NCI-H748 (cell line): ENCODE results near the gene NTF4.
"Not testable (repeated sequence)": the region's sequence is repeated elsewhere in the genome, so short reads cannot be mapped to it uniquely, and the experiment has no call there.

Source experiments
- DNase-seq: peaks from one replicate; lab custom pipeline; 2025; ENCODE audit not compliant: unreplicated experiment; lab: John Stamatoyannopoulos, UW

Gene NTF4

DNA sequence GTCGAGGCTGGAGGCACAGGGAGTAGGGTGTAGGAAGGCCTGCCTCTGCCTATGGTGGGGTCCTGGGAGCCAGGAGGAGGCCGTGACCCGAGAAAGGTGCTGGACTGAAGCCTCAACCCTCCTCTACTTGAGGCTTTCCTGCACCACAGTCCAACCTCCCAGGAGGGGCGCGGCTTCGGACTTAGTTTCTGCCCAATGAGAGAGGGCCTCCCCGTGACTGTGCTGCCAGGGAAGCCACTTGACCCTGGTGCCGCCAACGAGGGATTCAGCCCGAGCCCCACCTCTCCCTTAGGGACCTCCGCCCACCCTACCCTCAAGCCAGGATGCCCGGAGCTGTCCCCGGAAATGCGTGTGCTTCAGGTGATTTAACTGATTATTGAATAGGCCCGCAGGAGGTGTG lies 40.4 kb downstream of the NTF4 start, which contains the start of gene CGB3:
TSS of gene CGB3 (minus strand) at position 101 of the 400 bp plus-strand sequence. CDS start 362 bp downstream, outside the sequence.
- not testable (repeated sequence) for DNase-seq

DNA sequence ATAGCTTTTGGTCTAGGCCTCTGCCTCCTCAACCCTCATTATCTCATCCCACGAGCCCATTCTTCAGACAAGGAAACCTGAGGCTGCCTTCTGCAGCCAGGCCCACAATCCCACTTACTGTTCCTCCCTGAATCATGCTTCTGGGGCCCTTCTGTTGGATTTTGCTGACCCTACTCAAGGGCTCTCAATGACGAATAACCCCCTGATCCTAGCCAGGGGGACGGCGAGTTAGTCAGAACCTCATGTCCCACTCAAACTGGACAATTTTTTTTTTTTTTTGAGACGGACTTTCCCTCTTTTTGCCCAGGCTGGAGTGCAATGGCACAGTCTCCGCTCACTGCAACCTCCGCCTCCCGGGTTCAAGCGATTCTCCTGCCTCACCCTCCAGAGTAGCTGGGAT lies 42.5 kb downstream of the NTF4 start:
- no peak for DNase-seq

DNA sequence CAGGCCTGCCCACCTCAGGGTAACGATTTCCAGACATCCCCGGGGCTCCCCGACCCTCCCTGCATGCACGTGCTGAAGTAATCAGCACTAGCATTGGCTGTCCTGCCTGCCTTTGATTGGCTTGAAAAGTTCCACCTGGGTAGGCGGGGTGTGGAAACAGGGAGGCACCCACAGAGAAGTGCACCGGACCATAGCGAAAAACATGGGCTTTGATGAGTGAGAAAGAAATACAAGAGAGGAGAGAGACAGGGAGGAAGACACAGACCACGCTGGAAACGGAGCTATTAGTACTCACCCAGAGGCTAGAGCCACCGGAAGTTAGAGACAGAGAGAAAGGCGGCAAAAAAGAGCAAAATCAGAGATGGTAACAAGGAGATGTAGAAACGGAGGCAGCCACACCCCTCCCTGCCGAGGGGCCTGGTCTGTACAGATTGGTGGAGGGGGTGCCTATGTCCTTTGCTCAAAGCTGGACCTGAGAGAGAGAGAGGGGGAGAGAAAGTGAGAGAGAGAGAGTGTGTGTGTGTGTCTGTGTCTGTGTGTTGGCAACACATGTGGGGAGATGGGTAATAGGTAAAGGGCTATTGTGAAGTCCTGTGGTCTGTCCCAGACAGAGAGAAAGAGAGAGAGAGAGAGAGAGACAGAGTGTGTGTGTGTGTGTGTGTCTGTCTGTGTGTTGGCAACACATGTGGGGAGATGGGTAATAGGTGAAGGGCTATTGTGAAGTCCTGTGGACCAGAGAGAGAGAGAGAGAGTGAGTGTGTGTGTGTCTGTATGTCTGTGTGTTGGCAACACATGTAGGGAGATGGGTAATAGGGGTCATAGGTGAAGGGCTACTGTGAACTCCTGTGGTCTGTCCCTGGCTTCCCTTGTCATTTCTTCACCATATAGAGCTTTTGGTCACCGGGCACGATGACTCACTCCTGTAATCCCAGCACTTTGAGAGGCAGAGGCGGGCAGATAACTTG lies 43.4 kb downstream of the NTF4 start:
- no peak for DNase-seq

DNA sequence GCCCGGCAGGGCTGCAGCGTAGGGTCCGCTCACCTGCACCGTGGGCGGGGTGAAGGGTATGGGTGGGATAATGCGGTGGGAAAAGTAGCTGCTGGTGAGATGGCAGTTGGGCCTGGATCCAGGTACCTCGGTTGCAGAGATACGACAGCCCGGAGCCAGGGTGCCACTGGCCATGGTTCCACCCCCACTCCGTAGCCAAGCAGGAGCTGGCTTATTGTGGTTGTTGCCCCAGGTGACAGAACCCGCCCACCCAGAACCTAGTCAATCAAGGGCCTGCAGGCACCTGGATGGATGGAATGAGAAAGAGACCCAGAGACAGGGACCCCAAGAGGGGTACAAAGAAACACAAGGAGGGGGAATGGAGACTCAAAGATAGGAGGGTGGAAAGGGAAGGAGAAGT lies 44.3 kb downstream of the NTF4 start:
- peak; percentile 39 for DNase-seq

DNA sequence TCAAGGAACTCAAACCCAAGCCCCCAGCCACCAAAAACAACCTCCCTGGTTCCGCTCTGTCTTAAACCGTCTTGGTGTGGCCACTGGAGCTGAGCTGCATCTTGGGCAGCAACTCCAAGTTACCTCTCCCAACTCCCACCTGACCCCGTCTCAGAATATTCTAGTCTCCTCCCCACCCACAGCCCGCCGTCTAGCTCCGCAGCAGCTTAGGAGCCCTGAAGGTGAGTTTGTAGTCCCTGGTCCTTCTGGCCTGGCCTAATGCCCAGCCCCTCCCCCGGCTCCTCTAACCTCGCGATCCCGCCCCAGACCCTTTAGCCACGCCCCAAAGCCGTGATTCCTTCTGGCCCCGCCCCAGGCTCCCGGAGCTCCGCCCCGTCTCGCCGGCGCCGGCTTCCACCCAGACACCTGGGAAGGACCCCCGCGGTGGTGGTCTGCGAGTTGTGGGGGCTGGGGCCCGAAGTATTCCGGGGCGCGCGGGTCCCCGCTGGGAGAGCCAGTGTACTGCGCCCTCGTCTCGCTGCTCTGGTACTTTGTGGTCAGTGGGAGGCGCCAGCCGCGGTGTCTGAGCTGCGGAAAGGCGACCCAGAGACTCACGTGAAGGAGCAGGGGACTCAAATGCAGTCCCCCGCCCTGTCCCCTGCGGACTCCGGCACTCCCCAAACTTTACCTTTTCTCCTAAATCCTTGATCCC lies 45.2 kb downstream of the NTF4 start:
- DNase-seq, result peak; percentile 85

DNA sequence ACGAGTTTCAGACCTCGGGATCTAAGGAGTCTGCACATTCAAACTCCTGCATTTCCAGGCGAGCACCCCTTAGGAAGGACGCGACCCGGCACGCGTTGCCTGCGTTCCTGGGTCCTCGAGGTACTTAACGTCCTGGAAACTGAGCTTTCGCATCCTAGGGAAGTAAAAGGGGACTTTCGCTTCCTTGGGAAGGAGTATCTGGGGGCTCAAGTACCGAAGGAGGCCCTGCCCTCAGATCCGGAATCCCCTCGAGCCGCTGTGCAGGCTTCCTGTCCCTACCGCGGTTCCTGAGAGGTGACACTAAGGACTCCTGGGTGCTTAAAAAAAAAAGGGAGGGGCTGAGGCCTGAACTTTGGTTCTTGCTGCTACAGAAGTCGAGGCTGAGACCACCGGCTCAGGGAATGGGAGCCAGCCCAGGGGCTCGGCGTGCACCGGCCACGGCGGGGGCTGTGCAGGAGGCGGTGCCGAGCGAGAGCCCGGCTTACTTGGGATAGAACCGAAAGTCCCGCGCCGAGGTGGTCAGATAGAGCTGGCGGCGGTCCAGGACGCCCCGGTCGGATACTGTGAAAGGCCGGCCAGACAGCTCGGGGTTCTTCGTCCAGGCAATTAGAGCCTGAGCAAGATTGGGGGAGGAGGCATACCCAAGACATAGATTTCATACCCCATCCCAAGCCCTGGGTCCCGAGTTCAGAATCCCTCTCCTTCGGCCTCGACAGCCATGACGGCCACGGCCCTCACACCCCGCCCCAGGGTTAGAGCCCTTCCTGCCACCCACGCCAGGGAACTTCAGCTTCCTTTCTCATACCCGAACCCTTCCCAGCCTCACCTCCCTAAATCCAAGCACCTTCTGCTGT lies 46.0 kb downstream of the NTF4 start:
- peak; percentile 31 for DNase-seq

DNA sequence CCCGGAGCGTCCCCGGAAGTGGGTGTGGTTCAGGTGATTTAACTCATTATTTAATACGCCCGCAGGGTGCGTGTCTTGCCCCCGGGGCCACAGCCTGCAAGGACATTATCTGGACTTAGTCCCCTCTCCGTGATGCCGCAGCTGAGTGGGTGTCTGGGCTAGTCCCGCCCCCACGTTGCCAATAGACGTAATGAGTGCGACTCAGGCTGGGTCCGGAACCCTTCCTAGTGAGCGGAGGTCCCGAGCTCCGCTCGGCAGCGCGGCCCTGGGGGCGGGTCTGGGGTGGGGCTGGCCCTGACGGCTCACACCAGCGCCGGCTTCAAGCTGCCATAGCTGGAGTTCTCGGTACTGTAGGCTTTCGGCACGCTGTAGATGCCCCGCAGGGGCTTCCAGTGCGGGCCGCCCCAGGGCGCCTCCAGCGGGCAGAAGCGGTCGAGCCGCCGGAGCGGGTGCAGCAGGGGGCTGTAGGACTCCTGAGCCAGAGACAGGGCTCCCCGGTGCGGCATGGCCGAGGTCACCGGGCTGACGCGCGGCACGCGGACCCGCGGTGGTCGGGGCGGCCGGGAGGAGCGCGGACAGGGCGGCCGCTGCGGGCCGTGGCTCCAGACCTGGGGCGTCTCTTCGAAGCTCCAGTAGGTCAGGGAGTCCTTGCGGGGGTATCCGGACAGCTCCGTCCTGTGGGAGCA lies 46.8 kb downstream of the NTF4 start:
- DNase-seq, result peak; percentile 75

DNA sequence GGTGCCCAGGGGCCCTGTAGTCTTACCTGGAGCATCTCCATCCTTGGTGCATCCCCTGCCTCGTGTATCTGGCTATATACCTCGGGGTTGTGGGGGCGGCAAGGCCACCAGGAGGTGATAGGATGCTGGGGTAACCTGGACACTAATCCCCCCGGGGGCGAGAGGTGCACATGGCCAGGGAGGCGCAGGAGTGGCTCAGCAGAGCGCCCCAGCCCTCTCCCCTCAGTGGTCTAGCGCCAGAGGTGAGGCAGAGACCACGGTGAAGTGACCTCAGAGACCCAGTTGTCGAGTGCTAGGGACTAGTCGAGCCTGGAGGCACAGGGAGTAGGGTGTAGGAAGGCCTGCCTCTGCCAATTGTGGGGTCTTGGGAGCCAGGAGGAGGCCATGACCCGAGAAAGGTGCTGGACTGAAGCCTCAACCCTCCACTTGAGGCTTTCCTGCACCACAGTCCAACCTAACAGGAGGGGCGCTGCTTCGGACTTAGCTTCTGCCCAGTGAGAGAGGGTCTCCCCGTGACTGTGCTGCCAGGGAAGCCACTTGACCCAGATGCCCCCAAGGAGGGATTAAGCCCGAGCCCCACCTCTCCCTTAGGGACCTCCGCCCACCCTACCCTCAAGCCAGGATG lies 47.5 kb downstream of the NTF4 start, which contains the start of gene LHB:
TSS of gene LHB (minus strand) at position 51 of the 625 bp plus-strand sequence. CDS start at position 41, 10 bp downstream.
- DNase-seq, result no peak

DNA sequence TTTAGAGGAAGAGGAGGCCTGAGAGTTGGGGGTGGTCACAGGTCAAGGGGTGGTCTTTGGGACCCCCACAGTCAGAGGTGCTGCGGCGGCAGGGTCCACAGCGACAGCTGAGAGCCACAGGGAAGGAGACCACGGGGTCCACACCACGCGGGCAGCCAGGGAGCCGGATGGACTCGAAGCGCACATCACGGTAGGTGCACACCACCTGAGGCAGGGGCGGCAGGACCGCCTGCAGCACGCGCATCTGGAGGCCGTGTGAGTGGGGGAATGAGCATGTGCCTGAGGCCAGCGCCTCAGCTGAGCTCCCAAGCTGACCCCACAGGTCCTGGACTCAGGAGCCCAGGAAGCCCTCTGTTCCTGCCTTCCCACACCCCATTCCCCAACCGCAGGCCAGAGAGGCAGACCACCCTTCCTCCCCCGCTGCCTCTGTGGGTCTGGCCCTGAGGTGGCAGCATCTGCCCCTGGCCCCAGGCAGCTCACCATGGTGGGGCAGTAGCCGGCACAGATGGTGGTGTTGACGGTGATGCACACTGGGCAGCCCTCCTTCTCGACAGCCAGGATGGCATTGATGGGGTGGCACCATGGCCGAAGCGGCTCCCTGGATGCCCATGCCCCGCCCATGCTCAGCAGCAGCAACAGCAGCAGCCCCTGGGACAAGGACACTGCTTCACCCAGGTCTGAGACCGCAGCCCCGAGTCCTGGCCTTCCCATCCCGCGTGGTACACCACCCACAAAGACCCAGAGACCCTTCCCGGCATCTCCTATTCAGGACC lies 48.4 kb downstream of the NTF4 start:
- DNase-seq, result no peak

DNA sequence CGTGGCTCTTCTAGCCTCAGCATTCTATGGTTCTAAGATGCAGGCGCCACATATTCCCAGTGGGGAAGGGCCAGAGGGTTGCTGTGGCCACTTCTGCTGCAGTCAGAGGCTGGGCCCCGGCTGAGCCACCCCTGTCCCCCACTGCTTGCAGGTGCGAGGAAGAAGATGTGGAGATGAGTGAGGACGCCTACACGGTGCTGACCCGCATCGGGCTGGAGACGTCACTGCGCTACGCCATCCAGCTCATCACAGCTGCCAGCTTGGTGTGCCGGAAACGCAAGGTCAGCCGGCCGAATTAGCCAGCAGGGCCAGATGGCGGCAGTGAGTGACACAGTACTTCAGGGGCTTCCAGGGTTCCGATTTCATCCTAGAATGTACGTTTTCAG lies 49.8 kb downstream of the NTF4 start:
- DNase-seq, result no peak

DNA sequence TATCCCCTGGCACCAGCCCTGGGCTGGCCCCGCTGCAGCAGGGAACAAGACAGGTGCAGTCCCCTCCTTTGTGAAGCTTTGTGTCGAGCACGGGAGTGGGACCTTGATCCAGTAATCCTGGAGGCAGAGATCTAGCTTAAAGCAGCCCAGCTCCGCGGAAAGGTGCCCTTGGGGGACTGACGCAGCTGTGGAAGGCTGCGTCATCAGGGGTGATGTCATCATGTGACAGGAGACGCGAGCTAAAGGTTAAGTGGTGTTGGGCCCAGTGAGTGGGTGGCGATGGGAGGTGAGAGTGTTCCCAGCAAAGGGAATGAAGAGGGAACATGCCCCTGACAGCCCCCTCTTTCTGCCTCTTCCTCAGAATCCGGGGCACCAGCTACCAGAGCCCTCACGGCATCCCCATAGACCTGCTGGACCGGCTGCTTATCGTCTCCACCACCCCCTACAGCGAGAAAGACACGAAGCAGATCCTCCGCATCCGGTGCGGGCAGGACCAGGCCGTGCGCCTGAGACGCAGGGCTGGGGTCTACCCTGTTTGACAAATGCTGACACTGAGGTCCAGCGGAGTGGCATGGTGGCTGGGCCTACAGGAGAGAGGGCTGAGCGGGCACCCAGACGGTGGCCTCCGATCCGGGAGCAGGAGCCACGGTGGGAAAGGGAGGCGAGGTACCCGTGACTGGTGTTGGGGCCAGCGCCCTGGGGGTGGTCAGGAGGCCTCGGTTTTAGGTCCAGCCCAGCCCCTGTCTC lies 50.3 kb downstream of the NTF4 start:
- DNase-seq, result no peak

DNA sequence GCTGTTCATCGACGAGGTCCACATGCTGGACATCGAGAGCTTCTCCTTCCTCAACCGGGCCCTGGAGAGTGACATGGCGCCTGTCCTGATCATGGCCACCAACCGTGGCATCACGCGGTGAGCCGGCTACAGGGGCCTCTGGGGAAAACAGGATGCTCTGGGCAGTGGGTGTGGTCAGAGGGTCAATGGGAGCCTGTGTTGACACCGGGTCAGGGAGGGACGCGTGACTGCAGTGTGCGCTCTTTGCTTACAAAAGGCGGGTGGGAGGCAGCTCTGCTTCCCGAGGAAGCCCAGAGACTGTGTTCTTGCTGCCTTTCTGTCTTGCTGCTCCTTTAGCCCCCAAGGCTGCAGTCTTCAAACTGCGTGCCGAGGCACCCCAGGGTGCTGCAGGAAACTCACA lies 53.4 kb downstream of the NTF4 start:
- DNase-seq, result no peak
